ENCODE measurements around the gene ZNF718. TPM values are rescaled to one million over a fixed set of nuclear protein-coding genes. Genes with fewer than 3 reads are reported as not detected.
"Not testable (repeated sequence)": the region's sequence is repeated elsewhere in the genome, so short reads cannot be mapped to it uniquely, and the experiment has no call there.

The ZNF718 gene
- total RNA-seq, 4 donors from 2014 or later: 4.9 to 9.4 (median 7.3) TPM

DNA sequence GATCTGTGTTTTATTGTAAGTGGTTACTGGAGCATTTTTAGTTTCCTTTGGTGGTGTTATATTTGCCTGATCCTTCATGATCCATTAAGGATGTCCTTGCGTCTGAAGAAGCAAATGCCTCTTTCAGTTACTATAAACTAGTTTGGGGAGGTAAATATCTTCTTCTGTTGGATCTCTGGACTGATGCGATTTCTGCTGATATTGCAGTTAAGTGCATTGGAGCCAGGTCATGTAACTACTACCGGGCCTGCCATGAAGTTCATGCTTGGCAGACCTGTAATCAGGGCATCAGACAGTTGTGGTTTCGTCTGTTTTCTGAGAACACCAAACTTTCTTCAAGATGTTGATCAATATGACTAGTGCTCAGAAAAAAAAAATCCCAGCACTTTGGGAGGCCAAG is 22.9 kb downstream of the ZNF718 start:
- Histone ChIP-seq H3K4me1 (no peaks in the 10 kb centered on the region), H3K36me3 (peaks cover 0 to 48% (median 21%) of the 10 kb centered on the region in 4 donors), H3K9me3 (peaks cover 75 to 85% of the 10 kb centered on the region in 2 donors), H3K27me3 (no peaks in the 10 kb centered on the region), H3K4me3 (no peak overlapping the region), H3K27ac (no peak overlapping the region)
- TF ChIP-seq, protein P1, sequence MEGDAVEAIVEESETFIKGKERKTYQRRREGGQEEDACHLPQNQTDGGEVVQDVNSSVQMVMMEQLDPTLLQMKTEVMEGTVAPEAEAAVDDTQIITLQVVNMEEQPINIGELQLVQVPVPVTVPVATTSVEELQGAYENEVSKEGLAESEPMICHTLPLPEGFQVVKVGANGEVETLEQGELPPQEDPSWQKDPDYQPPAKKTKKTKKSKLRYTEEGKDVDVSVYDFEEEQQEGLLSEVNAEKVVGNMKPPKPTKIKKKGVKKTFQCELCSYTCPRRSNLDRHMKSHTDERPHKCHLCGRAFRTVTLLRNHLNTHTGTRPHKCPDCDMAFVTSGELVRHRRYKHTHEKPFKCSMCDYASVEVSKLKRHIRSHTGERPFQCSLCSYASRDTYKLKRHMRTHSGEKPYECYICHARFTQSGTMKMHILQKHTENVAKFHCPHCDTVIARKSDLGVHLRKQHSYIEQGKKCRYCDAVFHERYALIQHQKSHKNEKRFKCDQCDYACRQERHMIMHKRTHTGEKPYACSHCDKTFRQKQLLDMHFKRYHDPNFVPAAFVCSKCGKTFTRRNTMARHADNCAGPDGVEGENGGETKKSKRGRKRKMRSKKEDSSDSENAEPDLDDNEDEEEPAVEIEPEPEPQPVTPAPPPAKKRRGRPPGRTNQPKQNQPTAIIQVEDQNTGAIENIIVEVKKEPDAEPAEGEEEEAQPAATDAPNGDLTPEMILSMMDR (IDR thresholded peaks at IDR 0.05): no peak
- no peak for DNase-seq
- intact Hi-C loops (cut with DNase I; ENCODE audit: low total_unique reads): no loop called here
- 97 to 100% methylated on average over 2 to 4 of the region's 4 CpGs for WGBS, 2 donors (ENCODE audit: low coverage in 1 of 2)
- in situ Hi-C loops (cut with MboI; ENCODE audit: low pct_ligation_motif_present in 1 of 4, low pct_unique_long_range_greater_than_20kb in 1 of 4, low sequenced_read_pairs in 3 of 4): no loop called here

- Histone ChIP-seq H3K9me3 (peaks cover 89 to 92% of the 10 kb centered on the region in 2 donors), H3K27me3 (no peaks in the 10 kb centered on the region), H3K27ac (no peak overlapping the region), H3K4me3 (no peak overlapping the region), H3K36me3 (peaks cover 0 to 49% (median 20%) of the 10 kb centered on the region in 4 donors), H3K4me1 (no peaks in the 10 kb centered on the region)
- no peak for DNase-seq
- in situ Hi-C loops (cut with MboI; ENCODE audit: low pct_ligation_motif_present in 1 of 4, low pct_unique_long_range_greater_than_20kb in 1 of 4, low sequenced_read_pairs in 3 of 4) (no loop called here), intact Hi-C loops (cut with DNase I; ENCODE audit: low total_unique reads) (no loop called here)
- TF ChIP-seq POLR2A (IDR thresholded peaks at IDR 0.05) (no peak), EP300 (IDR thresholded peaks at IDR 0.05; ENCODE audit: low read depth) (no peak), POLR2AphosphoS5 (IDR thresholded peaks at IDR 0.05) (no peak)
- TF ChIP-seq, protein P1 (IDR thresholded peaks at IDR 0.05): no peak
- WGBS, 2 donors (ENCODE audit: low coverage in 1 of 2): 95 to 96% methylated on average over 4 of the region's 4 CpGs
Observed at GRCh38 chr4:161496-162284, 37.4 kb downstream of the ZNF718 start.

DNA sequence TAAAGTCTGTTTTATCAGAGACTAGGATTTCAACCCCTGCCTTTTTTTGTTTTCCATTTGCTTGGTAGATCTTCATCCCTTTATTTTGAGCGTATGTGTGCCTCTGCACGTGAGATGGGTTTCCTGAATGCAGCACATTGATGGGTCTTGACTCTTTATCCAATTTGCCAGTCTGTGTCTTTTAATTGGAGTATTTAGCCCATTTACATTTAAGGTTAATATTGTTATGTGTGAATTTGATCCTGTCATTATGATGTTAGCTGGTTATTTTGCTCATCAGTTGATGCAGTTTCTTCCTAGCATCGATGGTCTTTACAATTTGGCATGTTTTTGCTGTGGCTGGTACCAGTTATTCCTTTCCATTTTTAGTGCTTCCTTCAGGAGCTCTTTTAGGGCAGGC is 45.3 kb downstream of the ZNF718 start:
- in situ Hi-C loops (cut with MboI; ENCODE audit: low pct_ligation_motif_present in 1 of 4, low pct_unique_long_range_greater_than_20kb in 1 of 4, low sequenced_read_pairs in 3 of 4); H3K27ac ChIP-seq; H3K4me1 ChIP-seq; H3K27me3 ChIP-seq; intact Hi-C loops (cut with DNase I; ENCODE audit: low total_unique reads); DNase-seq; H3K36me3 ChIP-seq; H3K4me3 ChIP-seq: not testable (repeated sequence)
- H3K9me3 ChIP-seq: peaks cover 55 to 73% of the 10 kb centered on the region in 2 donors
- WGBS, 2 donors (ENCODE audit: low coverage in 1 of 2): 90 to 100% methylated on average over 3 of the region's 3 CpGs

GRCh38 chr4:171318-171717 is 47.0 kb downstream of the ZNF718 start:
- H3K27ac ChIP-seq; H3K27me3 ChIP-seq; H3K4me1 ChIP-seq; DNase-seq; in situ Hi-C loops (cut with MboI; ENCODE audit: low pct_ligation_motif_present in 1 of 4, low pct_unique_long_range_greater_than_20kb in 1 of 4, low sequenced_read_pairs in 3 of 4); H3K36me3 ChIP-seq; H3K4me3 ChIP-seq; intact Hi-C loops (cut with DNase I; ENCODE audit: low total_unique reads): not testable (repeated sequence)
- peaks cover 54 to 77% of the 10 kb centered on the region in 2 donors for H3K9me3 ChIP-seq
- WGBS, 2 donors (ENCODE audit: low coverage in 1 of 2): 95% methylated on average over 10 of the region's 10 CpGs; no CpG with 5 or more reads in 1 of the 2 donors

- in situ Hi-C loops (cut with MboI; ENCODE audit: low pct_ligation_motif_present in 1 of 4, low pct_unique_long_range_greater_than_20kb in 1 of 4, low sequenced_read_pairs in 3 of 4): no loop called here
- 73 to 75% methylated on average over 7 of the region's 7 CpGs for WGBS, 2 donors (ENCODE audit: low coverage in 1 of 2)
- H3K27me3 ChIP-seq: no peaks in the 10 kb centered on the region
- H3K4me1 ChIP-seq: no peaks in the 10 kb centered on the region
- DNase-seq: no peak
- TF ChIP-seq EP300 (IDR thresholded peaks at IDR 0.05; ENCODE audit: low read depth) (no peak), POLR2AphosphoS5 (IDR thresholded peaks at IDR 0.05) (no peak)
- H3K4me3 ChIP-seq: no peak overlapping the region
- no peak overlapping the region for H3K27ac ChIP-seq
- peaks cover 73 to 87% of the 10 kb centered on the region in 2 donors for H3K9me3 ChIP-seq
- intact Hi-C loops (cut with DNase I; ENCODE audit: low total_unique reads): no loop called here
- no peaks in the 10 kb centered on the region for H3K36me3 ChIP-seq
Observed at GRCh38 chr4:173666-174314, 49.5 kb downstream of the ZNF718 start.

Measured in transverse colon (tissue), 4 donors.